T-helper 1 cell treated with Interleukin-12 subunit alpha and Interleukin-12 subunit beta and Interleukin-4 antibody, amounts not matched to agents 30 μg/mL and 1 μg/mL, for 36 hours (primary cell): Measurements from ENCODE around the gene NSF.
"Not testable (repeated sequence)": the region's sequence is repeated elsewhere in the genome, so short reads cannot be mapped to it uniquely, and the experiment has no call there.

Source experiments
- H3K27ac Mint-ChIP-seq: one replicate; pipeline ENCODE4 v1.8.0; 2021; ENCODE audit warnings: mild to moderate bottlenecking, mixed read lengths
- H3K27me3 Mint-ChIP-seq: one replicate; pipeline ENCODE4 v1.8.0; 2021; ENCODE audit warnings: low read depth, mixed read lengths
- H3K36me3 Mint-ChIP-seq: one replicate; pipeline ENCODE4 v1.8.0; 2021; ENCODE audit warnings: low read depth, mixed read lengths
- H3K4me1 Mint-ChIP-seq: one replicate; pipeline ENCODE4 v1.8.0; 2021; ENCODE audit warnings: low read depth, mixed read lengths
- H3K4me3 Mint-ChIP-seq: one replicate; pipeline ENCODE4 v1.8.0; 2021; ENCODE audit warnings: mild to moderate bottlenecking, moderate library complexity, mixed read lengths
- H3K9me3 Mint-ChIP-seq: one replicate; pipeline ENCODE4 v1.8.0; 2021; ENCODE audit warnings: mixed read lengths

NSF gene

GRCh38 chr17:46780003-46780373 lies 189.5 kb downstream of the NSF start:
- Mint-ChIP-seq H3K4me3 (no peak overlapping the region), H3K9me3 (no peaks in the 10 kb centered on the region), H3K27ac (no peak overlapping the region), H3K27me3 (peaks cover 8% of the 10 kb centered on the region), H3K36me3 (no peaks in the 10 kb centered on the region), H3K4me1 (no peaks in the 10 kb centered on the region)

- Mint-ChIP-seq H3K9me3 (no peaks in the 10 kb centered on the region), H3K27ac (no peak overlapping the region), H3K4me3 (no peak overlapping the region), H3K4me1 (no peaks in the 10 kb centered on the region), H3K27me3 (peaks cover 8% of the 10 kb centered on the region), H3K36me3 (no peaks in the 10 kb centered on the region)
Measured at GRCh38 chr17:46782250-46782953, 191.9 kb downstream of the NSF start.

GRCh38 chr17:46783031-46783593 lies 192.6 kb downstream of the NSF start:
- Mint-ChIP-seq H3K36me3 (no peaks in the 10 kb centered on the region), H3K27me3 (peaks cover 4% of the 10 kb centered on the region), H3K27ac (no peak overlapping the region), H3K4me1 (no peaks in the 10 kb centered on the region), H3K9me3 (no peaks in the 10 kb centered on the region), H3K4me3 (no peak overlapping the region)

- Mint-ChIP-seq H3K4me1 (peaks cover 1% of the 10 kb centered on the region), H3K27me3 (peaks cover 4% of the 10 kb centered on the region), H3K36me3 (no peaks in the 10 kb centered on the region), H3K4me3 (no peak overlapping the region), H3K9me3 (no peaks in the 10 kb centered on the region), H3K27ac (no peak overlapping the region)
Measured at GRCh38 chr17:46785696-46786095, 195.2 kb downstream of the NSF start.

- Mint-ChIP-seq H3K4me3 (no peak overlapping the region), H3K4me1 (peaks cover 1% of the 10 kb centered on the region), H3K36me3 (no peaks in the 10 kb centered on the region), H3K27ac (no peak overlapping the region), H3K9me3 (no peaks in the 10 kb centered on the region), H3K27me3 (peaks cover 4% of the 10 kb centered on the region)
Measured at GRCh38 chr17:46787478-46787877, 197.0 kb downstream of the NSF start.

- H3K36me3 Mint-ChIP-seq = no peaks in the 10 kb centered on the region
Measured at GRCh38 chr17:46788300-46788699, 197.8 kb downstream of the NSF start.

GRCh38 chr17:46788796-46789195 lies 198.3 kb downstream of the NSF start:
- H3K27me3 Mint-ChIP-seq = peaks cover 9% of the 10 kb centered on the region
- no peaks in the 10 kb centered on the region for H3K9me3 Mint-ChIP-seq
- H3K27ac Mint-ChIP-seq = no peak overlapping the region
- H3K4me1 Mint-ChIP-seq = peaks cover 1% of the 10 kb centered on the region
- H3K36me3 Mint-ChIP-seq = no peaks in the 10 kb centered on the region
- H3K4me3 Mint-ChIP-seq = no peak overlapping the region

More at GRCh38 chr17:46788300-46788699, 197.8 kb downstream of the NSF start:
- Mint-ChIP-seq H3K4me3 (no peak overlapping the region), H3K27ac (no peak overlapping the region), H3K9me3 (no peaks in the 10 kb centered on the region), H3K4me1 (peaks cover 1% of the 10 kb centered on the region), H3K27me3 (peaks cover 4% of the 10 kb centered on the region)

- H3K36me3 Mint-ChIP-seq = no peaks in the 10 kb centered on the region
- no peak overlapping the region for H3K27ac Mint-ChIP-seq
- H3K4me3 Mint-ChIP-seq = no peak overlapping the region
- H3K4me1 Mint-ChIP-seq = peaks cover 1% of the 10 kb centered on the region
- no peaks in the 10 kb centered on the region for H3K9me3 Mint-ChIP-seq
- peaks cover 12% of the 10 kb centered on the region for H3K27me3 Mint-ChIP-seq
Measured at GRCh38 chr17:46789610-46790009, 199.1 kb downstream of the NSF start.

GRCh38 chr17:46790216-46790615 lies 199.7 kb downstream of the NSF start:
- Mint-ChIP-seq H3K36me3 (no peaks in the 10 kb centered on the region), H3K4me1 (peaks cover 1% of the 10 kb centered on the region), H3K4me3 (no peak overlapping the region), H3K27me3 (peaks cover 12% of the 10 kb centered on the region), H3K9me3 (no peaks in the 10 kb centered on the region), H3K27ac (no peak overlapping the region)

GRCh38 chr17:46791531-46791930 lies 201.1 kb downstream of the NSF start:
- H3K4me3 Mint-ChIP-seq = no peak overlapping the region
- no peaks in the 10 kb centered on the region for H3K9me3 Mint-ChIP-seq
- H3K27me3 Mint-ChIP-seq = peaks cover 15% of the 10 kb centered on the region
- peaks cover 1% of the 10 kb centered on the region for H3K4me1 Mint-ChIP-seq
- no peaks in the 10 kb centered on the region for H3K36me3 Mint-ChIP-seq
- H3K27ac Mint-ChIP-seq = no peak overlapping the region

- H3K4me3 Mint-ChIP-seq = no peak overlapping the region
- H3K36me3 Mint-ChIP-seq = no peaks in the 10 kb centered on the region
- no peaks in the 10 kb centered on the region for H3K9me3 Mint-ChIP-seq
- peaks cover 15% of the 10 kb centered on the region for H3K27me3 Mint-ChIP-seq
- no peak overlapping the region for H3K27ac Mint-ChIP-seq
- H3K4me1 Mint-ChIP-seq = peaks cover 1% of the 10 kb centered on the region
Measured at GRCh38 chr17:46792071-46792470, 201.6 kb downstream of the NSF start.

- not testable (repeated sequence) for H3K4me3 Mint-ChIP-seq, H3K36me3 Mint-ChIP-seq, H3K27ac Mint-ChIP-seq, H3K4me1 Mint-ChIP-seq, H3K9me3 Mint-ChIP-seq
- peaks cover 15% of the 10 kb centered on the region for H3K27me3 Mint-ChIP-seq
Measured at GRCh38 chr17:46793023-46793422, 202.6 kb downstream of the NSF start.

- Mint-ChIP-seq H3K9me3 (no peaks in the 10 kb centered on the region), H3K4me3 (no peak overlapping the region), H3K27me3 (peaks cover 15% of the 10 kb centered on the region), H3K4me1 (peaks cover 1% of the 10 kb centered on the region), H3K27ac (no peak overlapping the region), H3K36me3 (no peaks in the 10 kb centered on the region)
Measured at GRCh38 chr17:46793541-46793940, 203.1 kb downstream of the NSF start.

- H3K27me3 Mint-ChIP-seq = peaks cover 15% of the 10 kb centered on the region
- H3K4me3 Mint-ChIP-seq = no peak overlapping the region
- H3K36me3 Mint-ChIP-seq = no peaks in the 10 kb centered on the region
- peaks cover 1% of the 10 kb centered on the region for H3K4me1 Mint-ChIP-seq
- H3K9me3 Mint-ChIP-seq = no peaks in the 10 kb centered on the region
- H3K27ac Mint-ChIP-seq = no peak overlapping the region
Measured at GRCh38 chr17:46794318-46794717, 203.8 kb downstream of the NSF start.

GRCh38 chr17:46795379-46795952 lies 205.0 kb downstream of the NSF start:
- Mint-ChIP-seq H3K9me3 (no peaks in the 10 kb centered on the region), H3K27ac (no peak overlapping the region), H3K4me3 (no peak overlapping the region), H3K4me1 (peaks cover 1% of the 10 kb centered on the region), H3K36me3 (no peaks in the 10 kb centered on the region), H3K27me3 (peaks cover 14% of the 10 kb centered on the region)
